Diencephalon (tissue), 1 donor: ENCODE measurements around the gene TEX2. TPM values are rescaled to one million over a fixed set of nuclear protein-coding genes. Genes with fewer than 3 reads are reported as not detected.

Source experiments
- small RNA-seq: library from RNA; depleted of rRNA; stranded (forward); fragments of <200 nt; gene quantifications from one replicate; pipeline ENCODE3, GENCODE V24; 2014
- total RNA-seq: library from RNA; depleted of rRNA; stranded (reverse); fragments of >200 nt; gene quantifications from one replicate; pipeline ENCODE4 v1.2.3, GENCODE V29; 2014

Gene TEX2, protein sequence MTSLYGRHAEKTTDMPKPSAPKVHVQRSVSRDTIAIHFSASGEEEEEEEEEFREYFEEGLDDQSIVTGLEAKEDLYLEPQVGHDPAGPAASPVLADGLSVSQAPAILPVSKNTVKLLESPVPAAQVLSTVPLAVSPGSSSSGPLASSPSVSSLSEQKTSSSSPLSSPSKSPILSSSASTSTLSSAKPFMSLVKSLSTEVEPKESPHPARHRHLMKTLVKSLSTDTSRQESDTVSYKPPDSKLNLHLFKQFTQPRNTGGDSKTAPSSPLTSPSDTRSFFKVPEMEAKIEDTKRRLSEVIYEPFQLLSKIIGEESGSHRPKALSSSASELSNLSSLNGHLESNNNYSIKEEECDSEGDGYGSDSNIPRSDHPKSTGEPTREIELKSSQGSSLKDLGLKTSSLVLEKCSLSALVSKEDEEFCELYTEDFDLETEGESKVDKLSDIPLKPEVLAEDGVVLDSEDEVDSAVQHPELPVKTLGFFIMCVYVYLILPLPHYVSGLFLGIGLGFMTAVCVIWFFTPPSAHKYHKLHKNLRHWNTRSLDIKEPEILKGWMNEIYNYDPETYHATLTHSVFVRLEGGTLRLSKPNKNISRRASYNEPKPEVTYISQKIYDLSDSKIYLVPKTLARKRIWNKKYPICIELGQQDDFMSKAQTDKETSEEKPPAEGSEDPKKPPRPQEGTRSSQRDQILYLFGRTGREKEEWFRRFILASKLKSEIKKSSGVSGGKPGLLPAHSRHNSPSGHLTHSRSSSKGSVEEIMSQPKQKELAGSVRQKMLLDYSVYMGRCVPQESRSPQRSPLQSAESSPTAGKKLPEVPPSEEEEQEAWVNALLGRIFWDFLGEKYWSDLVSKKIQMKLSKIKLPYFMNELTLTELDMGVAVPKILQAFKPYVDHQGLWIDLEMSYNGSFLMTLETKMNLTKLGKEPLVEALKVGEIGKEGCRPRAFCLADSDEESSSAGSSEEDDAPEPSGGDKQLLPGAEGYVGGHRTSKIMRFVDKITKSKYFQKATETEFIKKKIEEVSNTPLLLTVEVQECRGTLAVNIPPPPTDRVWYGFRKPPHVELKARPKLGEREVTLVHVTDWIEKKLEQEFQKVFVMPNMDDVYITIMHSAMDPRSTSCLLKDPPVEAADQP
- 42.7 TPM for total RNA-seq

DNA sequence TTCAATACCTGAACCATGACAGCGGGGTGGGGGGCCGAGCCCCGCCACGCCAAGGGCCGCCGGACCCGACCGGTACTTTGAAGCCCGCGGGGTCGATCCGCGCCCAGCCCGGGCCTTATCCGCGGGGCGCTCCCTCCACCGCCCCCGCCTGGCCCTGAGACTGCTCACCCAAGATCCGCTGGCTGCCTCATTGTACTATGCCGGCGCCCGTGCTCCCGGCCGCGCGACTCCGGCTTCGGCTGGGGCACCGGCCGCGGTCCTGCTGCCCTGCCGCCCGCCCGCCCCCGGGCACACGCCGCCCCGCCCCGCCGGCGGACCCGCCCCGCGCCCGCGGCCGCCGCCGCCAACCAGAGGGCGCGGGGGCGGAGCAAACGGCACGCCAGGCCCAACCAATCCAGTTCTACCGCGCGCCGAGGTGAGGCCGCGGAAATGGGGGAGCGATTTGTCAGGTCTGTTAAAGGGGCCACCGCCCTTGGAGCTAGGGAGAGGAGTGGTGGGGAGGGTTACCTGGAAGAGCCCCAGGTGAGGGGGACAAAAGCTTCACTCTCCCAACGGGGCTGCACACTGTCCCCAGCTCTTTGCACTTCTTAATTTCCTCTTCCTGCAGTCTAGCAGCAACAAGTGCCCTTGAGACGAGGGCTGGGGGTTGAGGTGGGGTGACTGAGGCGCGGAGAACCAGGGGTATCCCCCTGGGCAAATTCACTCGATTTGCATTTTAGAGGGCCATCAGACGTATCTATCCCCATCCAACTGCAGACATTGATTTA lies at the start of gene TEX2:
TSS of gene TEX2 (minus strand) at position 261 of the 767 bp plus-strand sequence. CDS start 49,043 bp downstream, outside the sequence.

DNA sequence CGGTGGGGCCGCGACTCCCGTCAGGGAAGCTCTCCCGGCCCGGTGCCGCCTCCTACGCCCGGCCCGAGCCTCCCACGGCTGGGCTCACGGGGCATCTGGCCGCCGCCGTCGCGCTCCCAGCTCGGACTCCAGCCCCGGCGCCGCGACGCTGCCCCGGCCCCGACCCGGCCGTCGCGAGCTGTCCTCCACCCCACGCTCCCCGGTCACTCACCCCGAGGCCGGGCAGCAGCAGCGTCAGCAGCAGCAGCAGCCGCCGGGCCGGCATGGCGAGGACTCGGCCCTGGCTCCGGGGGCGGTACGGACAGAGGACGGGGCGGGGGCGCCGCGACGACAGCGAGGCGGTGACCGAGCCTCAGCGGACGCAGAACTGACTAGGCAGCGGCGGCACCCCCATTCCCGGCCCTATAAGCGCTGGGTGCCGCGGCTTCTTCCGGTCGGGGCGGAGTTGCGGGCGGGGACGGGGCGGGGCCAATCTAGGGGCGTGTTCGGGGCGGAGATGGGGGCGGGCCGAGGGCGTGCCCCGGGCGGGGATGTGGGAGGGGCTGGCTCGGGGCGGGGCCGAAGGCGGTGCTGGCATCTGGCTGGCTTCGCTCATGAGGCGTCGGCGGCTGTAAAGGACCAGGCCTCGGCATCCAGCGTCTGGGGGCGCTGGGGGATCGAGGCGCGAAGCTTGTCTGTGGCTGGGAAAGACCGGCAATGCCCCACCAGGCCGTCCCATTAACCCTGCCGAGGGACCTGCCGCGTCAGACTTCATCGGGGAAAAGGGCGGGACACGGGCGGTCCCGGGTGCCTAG lies 133.1 kb downstream of the TEX2 start, which contains the start of gene ERN1:
TSS of gene ERN1 (minus strand) at position 380 of the 794 bp plus-strand sequence. CDS start at position 265, 115 bp downstream.

Small RNAs within 50 kb of the gene (small RNA-seq; reads per million reads assigned to genes)
- gene SNORD104, result 41,847 reads per million, percentile 100 among the genes with 10 or more reads in this experiment

Other genes with a start within 250 kb of the TEX2 start
- 8.8 TPM for gene ICAM2, start 242.6 kb downstream of the TEX2 start, total RNA-seq
- 4.2 TPM for gene ERN1, start 133.1 kb downstream of the TEX2 start, total RNA-seq
- gene PECAM1, start 127.6 kb upstream of the TEX2 start, total RNA-seq, result 7.4 TPM
- gene MILR1, start 185.9 kb upstream of the TEX2 start, total RNA-seq, result 3.7 TPM
- gene POLG2, start 233.8 kb upstream of the TEX2 start, total RNA-seq, result 12.2 TPM
- gene DDX5, start 243.0 kb upstream of the TEX2 start, total RNA-seq, result 354 TPM
- 54.4 TPM for gene CEP95, start 243.7 kb upstream of the TEX2 start, total RNA-seq